ENCODE results near the gene CHRNA4.

Gene CHRNA4

DNA sequence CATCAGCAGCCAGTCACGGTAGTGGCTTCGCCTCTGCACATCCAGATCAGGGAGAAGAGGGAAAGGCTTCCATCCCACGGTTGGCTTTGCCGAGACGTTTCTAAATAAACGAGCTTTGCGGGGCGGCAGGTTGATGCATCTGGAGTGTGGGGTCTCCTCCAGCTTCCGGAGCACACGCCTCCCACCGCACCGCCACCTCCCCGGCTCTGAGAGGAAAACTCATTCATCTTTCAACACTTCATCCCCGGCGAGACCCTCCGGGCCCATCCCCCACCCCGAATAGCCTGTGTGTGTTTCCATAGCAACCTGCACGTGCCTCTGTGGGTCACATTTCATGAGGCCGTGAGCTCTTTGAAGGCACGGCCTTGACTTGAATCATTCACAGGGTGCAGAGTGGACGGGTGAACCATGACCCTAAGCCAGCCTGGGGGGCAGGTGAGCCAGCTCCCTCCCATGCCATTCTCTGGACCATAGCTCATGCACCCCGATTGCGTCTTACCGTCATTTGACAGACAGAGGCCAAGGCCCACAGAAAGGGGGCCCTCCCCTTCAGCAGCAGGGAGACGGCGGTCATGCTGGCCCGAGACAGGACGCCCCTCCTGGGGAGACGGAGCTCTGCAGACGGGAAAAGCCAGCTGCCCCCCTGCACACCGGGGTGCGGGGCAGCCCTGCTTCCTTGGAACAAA is 16.2 kb upstream of the CHRNA4 start:
- DNase-seq = no peak

DNA sequence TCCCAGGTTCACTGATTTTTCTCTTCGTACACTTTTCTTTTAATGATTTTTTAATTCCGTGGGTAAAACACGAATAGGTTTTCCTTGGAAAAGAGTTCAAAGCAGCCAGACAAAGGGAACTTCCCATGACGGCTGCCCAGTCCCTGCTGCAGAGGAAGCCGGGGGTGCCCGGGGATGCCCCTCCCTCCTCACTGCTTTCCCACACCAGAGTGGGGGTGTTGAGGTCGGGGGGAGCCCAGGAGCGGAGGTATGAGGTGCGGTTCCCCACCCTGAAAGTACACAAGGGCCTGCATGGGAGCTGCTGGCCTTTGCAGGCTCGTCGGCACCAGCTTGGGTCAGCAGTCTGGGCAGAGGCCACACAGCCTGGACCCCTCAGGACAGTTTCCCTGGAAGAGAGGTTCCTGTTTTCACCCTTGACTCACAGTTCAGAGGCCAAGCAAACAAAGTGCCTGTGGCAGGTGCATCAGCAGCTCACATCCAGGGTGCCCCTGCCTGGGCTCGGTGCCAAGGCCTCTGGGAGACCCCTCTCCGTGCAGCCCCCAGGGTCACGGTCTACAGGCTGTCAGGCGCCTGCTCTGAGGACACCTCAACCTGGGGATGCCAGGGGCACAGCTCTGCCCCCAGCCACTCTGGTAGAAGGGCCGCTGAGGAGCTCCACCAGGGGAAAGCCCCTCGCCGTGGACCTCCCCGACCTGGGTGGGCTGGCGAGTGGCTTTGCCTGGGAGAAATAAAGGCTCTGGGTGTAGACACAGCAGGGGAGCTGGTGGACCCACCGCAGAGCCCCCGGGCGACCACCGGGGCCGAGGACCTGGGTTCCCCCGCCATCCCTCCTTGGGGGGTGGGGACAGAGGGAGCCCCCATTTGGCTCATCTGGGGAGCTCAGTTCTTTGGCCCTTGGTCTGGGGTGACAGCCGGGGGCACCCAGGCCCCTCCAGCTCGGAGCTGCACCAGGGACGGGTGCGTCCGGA is 15.4 kb upstream of the CHRNA4 start:
- no peak for DNase-seq

DNA sequence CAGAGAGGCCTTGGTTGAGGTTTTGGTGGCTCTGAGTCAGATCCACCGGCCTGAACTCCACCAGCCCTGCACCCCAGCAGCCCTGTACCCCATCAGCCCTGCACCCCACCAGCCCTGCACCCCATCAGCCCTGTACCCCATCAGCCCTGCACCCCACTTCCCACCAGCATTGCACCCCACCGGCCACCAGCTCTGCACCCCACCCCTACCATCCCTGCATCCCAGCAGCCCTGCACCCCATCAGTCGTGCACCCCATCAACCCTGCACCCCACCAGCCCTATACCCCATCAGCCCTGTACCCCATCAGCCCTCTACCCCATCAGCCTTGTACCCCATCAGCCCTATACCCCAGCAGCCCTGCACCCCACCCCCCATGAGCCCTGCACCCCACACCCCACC is 14.3 kb upstream of the CHRNA4 start:
- DNase-seq = no peak

DNA sequence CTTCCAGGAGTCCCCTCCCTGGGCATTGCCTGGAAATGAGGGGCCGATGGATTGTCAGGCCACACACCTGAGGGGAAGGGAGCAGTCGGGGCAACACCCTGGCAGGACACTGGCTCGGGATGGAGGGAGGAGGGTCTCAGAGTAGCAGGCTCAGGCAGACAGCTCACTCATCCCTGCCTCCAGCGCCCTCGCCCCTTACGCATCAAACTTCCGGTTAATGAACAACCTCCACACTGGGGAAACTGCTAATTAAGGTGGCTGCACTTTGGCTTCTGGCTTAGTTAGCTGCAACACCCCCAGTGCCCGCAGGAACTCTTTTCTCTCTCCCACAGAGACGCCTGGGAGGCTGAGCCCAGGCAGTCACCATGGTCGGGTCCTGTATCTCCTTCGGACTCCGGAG is 13.4 kb upstream of the CHRNA4 start:
- DNase-seq = no peak

DNA sequence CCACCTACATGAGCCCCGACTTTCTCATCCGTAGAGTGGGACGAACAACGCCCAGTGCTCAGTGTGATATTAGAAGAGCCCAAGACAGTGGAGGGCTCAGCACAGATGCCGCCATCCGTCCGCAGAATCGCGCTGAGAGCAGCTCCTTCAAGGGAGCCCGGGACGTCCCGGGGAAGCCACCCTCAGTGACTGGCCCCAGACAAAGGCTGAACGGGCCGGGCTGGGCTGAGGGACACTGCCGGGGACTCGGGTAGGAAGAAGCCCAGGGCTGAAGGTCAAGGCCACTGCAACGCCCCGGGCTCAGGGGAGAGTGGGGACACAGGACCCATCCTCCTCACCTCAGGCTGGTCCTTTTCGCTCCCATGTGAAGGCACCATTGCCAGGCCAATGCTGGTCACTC is 12.8 kb upstream of the CHRNA4 start:
- DNase-seq = no peak

DNA sequence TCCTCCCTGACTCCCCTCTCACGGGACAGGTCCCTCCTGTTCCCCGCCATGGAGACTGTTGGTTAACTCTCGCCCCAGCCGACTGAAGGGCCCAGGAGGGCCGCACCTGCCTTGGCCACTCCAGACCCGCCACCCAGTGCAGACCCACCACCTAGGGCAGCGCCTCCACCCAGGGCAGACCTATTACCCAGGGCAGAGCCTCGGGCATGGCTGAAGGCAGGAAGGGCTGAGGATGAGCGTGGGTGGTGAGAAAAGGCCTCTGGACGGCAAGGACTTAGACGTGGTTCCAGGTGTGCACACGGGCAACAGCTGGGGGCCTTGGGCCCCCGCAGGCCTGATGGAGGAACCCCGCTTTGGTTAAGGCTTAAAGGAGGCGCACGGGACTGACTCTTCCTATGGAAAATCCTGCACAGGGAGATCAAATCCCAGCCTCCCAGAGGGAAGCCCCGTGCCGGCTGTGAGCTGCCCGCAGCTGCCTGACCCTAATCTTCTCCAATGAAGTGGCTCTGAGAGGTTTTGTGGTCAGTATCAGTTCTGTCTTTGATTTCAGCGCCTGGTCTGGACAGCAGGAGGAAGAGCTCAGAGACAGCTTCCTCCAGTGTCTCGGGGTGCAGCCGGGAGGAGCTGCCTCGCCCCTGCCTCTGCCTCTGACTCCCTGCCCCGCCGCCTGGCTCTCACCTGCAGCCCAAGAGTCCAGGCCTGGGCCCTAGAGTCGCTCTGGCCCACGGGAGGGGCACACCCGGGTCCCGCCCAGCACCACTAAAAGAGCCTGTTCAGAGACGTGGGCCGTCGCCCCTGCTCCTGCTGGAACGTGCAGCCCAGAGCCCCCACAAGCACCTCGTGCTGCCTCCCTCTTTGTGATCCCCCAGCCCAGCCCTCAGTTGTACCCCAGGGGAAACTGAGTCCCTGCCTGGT is 12.1 kb upstream of the CHRNA4 start:
- no peak for DNase-seq

DNA sequence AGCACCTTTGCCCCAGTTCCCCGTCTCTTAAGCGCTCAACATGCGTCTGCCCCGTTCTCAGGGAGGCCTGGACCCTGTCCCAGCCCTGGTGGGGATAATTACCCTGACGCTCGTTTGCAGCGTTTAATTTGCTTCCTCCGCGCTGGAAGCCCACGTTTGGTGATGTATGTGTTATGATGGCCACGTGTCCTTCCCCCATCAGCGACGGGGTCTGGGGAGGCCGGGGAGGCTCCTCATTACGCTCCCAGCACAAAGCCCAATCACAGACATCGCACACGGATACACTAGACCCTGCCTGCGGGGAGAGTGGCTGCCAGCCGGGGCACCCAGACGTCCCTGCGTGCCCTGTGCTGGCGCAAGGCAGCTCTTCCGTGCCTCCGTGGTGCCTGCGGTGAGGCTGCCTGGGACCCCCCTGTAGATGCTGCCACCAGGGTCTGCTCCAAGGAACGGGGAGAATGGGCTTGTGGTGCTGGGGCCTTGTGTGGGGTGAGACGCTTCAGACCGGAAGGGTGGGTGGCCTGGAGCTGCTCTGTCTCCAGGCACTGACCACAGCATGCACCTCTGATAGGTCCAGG is 10.2 kb upstream of the CHRNA4 start:
- no peak for DNase-seq

DNA sequence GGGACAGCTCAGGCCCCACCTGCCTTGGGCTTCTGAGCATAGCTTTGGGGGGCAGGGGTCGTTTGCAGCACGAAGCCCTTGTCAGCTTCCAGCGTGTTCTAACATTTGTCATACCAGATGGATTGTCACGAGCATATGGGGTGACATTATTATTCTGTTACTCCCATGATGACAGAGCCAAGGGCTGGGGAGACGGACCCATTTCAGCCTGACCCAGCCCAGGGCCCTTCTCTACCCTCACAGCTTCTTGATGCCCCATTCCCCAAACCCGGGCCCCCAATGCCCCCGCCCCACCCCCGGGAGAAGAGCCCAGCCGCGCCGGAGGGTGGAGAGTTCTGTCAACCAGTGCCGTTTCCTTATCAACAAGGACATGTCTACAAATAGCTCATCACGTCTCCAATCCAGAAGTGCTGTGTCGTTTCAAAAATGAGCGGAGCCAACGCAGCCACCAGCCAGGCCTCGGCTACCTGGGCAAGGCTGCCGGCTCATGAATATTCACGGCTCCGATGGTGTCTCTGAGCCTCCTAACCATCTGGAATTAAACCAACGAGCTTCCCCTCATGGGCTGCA is 9.6 kb upstream of the CHRNA4 start:
- DNase-seq = no peak

DNA sequence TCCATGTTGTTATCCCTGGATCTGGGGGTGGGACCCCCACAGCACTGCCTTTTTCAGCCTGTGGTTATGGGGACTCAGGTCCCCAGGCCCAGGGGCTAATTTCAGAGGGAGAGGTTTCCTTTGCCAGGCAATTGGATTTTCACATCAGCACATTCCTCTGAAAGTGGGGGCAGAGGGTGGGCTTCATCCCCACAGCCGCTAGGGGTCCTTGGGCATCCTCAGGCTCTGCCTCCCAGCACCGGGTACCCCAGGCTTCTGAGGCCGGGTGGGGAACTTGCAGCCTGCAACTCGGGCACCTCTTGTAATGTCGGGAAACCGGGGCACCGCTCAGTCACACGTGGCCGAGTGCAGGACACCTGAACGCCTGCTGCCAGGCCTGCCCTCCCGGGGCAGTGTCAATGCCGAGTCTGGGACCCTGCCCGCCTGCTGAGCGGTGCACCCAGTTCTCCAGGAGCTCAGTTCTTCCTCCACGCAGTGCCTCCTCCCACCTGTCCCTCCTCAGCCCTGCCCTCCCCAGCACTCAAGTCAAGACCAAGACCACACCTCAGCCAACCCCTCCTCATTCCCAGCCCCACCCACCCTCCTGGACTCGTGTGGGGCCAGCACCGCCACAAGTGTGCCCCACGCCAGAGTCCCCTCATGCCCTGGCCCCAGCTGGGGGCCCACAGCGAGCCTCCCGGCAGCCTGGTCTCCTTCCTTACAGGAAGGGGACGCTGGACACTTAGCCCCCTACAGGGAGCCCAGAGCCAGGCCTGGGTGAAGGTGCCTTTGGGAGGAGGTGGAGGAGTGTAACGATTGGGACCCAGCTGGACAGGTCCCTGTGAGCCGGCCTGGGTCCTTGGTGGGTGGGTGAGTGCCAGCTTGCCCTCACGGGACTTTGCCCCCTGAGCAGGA is 8.8 kb upstream of the CHRNA4 start:
- no peak for DNase-seq

DNA sequence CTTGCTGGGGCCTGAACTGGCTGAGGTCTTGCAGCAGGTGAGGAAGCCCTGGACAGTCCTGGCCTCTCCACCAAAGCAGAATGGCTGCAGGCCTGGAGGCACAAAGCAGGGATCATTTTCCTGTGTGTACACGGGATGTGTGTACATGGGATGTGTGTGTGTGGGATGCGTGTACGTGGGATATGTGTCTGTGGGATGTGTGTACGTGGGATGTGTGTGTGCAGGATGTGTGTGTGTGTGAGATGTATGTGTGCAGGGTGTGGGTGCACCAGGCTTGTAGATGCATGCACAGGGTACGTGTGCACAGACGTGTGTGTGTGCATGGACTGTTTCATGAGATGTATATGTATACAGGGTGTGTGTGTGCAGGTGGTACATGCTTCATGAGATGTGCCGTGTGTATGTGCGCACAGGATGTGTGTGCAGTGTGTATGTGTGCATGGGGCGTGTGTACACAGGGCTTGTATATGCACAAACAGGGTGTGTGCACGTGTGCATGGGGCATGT is 7.9 kb upstream of the CHRNA4 start:
- no peak for DNase-seq

DNA sequence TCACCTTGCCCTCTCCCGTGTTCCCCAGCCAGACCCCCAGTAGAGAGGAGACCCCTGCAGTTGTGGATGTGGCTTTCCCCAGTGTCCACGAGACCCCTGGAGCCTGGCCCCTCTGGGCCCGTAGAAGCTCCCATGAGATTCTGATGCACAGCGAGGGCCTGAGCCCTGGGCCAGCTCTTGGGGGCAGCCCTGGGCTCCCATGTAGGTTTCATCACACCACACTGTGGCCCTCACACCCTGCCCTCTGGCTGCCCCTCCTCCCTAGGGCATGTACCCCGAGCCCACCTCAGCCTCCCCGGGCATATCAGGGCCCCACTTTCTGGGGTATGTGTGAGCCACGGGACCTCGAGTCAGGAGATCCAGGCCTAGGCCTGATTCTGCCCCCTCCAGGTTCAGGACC is 7.0 kb upstream of the CHRNA4 start:
- DNase-seq = no peak

DNA sequence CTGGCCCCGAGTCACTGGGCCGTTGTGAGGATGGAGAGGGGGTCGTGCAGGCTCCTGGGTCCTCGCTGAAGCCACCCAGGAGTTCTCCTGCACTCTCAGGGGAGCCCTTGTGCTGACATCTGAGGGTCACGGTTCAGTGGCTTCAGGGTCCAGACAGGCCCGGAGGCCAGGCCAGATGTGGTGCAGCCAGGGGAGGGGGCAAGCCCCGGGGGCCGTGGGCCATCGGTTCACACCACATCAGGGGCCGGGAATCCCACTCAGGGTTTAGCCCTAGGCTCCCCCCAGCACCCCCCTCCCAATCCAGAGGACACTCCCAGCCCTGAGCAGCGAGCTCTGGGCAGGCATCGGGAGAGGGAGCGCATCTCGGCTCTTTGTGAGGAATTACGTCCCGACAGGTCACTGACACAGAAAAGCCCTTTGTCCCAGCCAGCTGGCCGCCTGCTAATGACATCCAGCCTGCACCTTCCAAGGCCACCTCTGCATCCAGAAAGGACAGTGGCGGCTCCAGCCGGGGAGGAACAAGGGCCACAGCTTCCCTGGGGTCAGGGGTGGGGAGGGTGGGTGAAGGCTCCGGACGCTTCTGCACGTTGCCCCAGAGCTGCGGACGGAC is 6.4 kb upstream of the CHRNA4 start:
- DNase-seq = no peak

DNA sequence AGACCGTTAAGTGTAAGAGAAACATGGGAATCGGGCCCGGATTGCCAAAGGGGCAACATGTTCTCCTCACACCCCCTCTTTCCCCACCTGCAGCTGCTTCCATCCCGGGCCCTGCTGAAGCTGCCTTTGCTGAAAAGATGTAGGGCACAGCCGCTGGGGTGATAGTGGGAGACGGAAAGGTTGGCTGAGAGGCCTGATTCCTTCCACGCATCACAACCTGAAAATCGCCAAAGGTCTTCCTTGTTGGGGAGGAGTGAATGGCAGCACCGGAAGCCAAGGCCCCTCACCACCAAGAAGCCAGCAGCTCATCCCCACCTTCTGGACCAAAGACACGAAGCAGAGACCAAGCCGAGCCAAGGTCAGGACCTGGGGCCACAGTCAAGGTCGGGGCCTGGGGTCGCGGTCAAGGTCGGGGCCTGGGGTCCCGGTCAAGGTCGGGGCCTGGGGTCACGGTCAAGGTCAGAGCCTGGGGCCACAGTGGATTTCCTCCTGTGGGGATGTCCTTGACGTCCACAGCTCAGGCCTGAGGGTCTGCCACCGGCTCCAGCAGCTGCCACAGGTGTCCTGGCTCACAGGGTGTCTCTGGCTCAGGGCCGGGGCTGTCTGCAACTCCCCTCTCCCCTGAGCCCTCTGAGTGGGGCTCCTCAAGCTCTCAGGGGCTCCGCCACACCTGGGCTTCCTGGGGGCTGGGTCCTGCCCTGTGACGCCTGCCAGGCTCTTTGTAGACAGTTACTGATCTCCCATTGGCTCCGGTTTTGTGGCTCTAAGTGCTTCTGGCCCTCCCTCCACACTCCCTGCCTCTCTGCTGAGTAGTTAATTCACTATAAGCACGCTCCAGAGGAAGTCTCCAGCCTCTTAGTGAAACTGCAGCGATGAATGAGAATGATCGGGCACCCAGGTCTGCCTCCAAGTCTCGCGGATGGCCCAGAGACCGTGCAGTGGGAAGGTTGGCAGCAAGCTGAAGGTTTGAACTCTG is 5.5 kb upstream of the CHRNA4 start:
- DNase-seq = no peak

DNA sequence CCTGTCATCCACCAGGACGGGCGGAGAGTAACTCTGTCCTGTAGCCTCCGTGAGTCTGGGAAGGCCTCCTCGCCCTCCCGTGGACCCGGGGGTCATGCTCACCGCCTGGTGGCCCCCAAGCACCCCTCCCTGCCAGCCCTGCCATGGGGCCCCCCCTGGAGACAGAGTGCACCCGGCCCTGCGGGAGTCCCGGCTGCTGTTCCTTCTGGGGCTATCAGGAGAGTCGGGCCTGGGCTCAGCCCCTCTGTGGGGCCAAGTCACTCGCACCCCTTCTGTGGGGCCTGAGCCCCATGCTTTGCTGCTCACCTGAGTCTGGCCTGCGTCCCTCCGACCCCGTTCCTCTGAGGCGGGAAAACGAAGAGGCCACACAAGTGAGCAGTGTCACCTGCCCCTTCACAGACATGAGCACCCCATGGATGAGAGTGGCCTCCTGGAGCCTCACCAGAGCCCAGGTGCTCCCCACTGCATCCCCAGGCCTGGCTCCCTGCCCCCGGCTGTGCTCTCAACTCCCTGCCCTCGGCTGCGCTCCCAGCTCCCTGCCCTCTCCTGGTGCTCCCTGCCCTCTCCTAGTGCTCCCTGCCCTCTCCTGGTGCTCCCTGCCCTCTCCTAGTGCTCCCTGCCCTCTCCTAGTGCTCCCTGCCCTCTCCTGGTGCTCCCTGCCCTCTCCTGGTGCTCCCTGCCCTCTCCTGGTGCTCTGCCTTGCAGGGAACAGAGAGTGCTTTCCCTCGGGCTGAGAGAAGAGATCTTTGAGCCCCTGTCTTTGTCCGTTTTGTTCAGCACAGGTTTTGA is 4.6 kb upstream of the CHRNA4 start:
- no peak for DNase-seq

DNA sequence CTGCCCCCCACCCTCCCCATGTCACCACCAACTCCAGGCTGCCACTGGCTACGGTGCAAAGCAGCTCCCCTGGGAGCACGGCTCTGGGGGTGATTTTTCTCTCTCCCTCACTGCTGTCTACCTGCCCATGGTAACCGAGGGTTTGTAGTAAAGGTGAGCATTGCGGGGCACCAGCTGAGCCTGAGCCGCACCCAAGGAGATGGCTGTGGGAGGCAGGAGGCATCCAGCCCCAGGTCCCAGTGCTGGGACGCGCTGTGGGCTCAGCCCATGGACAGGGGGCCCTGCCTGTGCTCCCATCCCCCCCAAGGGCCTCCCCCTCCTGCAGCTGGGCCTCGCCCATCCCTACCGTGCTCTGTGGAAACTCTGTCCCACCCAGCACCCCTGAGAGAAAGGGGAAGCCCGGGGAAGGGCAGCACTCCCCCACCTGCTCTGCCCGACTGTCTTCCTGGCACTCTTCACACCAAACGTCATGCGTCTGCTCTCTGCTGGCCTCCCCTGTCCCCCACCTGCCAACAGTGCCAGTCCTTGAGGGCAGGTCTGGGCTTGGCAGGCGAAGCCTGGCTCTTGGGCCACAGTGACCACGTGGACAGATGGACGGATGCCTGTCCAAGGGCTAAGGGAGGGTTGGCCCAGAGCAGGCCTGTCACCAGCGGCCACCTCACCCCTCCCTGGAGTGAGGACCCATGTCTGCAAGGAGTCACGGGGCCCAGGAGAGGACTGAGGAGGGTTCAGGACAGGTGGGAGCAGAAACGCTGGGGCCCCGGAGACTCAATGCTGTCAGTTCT is 3.8 kb upstream of the CHRNA4 start:
- no peak for DNase-seq

DNA sequence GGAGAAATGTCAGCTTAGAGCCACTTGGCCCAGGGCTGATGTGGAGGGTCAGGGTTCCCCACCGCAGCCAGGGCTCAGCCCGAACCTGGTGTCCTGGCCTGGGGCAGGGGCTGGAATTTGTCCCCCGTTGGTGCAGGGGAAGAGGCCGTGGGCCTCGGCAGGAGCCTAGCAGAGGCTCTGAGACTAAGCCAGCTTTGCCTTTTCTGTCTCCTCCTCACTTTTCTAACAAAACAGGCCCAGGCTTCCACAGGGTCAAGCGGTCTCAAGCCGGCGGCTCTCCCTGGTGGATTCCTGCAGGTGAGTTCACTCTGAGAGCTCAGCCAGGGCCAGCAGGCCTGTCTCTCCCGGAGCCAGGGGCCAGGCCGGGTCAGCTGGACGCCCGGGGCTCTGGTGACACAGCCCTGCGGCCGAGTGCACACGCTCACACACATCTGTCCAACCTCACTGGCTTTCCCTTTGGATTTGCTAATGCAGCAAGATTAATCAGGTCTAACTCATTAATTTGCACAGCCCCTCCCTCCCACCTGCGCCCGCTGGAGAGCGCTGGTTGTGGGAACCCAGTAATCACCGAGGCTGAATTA is 2.9 kb upstream of the CHRNA4 start:
- DNase-seq = no peak

Data from T-helper 9 cell (primary cell).